DND-41 (cell line): ENCODE measurements around the gene GCFC2.

Experiments used
- ATAC-seq: fragments of 200-7000 bp; cut with Tn5 transposase; 3 replicates; pipeline ENCODE4 v1.9.1; 2021; ENCODE audit warnings: low read depth; ENCODE audit not compliant: insufficient read depth
- DNase-seq: peaks from one replicate; pipeline ENCODE4 v3.0.0-alpha.2; 2020
- H2AFZ ChIP-seq: 2 replicates; pipeline ENCODE4 v1.6.0; 2012; ENCODE audit warnings: low read depth, low read length
- H3K27ac ChIP-seq: 2 replicates; pipeline ENCODE4 v1.5.1; 2012; ENCODE audit warnings: low read length, inconsistent platforms
- H3K27me3 ChIP-seq: fragments of 200-600 bp; sonication (generic); 2 replicates; pipeline ENCODE4 v1.6.0; 2012; ENCODE audit warnings: low read length, mild to moderate bottlenecking, inconsistent platforms; ENCODE audit not compliant: insufficient read depth, poor library complexity
- H3K36me3 ChIP-seq: 2 replicates; pipeline ENCODE4 v1.5.1; 2012; ENCODE audit warnings: low read length, inconsistent platforms; ENCODE audit not compliant: insufficient read depth
- H3K4me1 ChIP-seq: 2 replicates; pipeline ENCODE4 v1.5.1; 2012; ENCODE audit warnings: mild to moderate bottlenecking, low read length; ENCODE audit not compliant: insufficient read depth
- H3K4me2 ChIP-seq: 2 replicates; pipeline ENCODE4 v1.6.0; 2012; ENCODE audit warnings: mild to moderate bottlenecking, moderate library complexity, low read length, inconsistent platforms; ENCODE audit not compliant: insufficient read depth
- H3K4me3 ChIP-seq, 2 experiments: fragments of 200-600 bp in 1 of 2; shearing (Covaris generic) in 1 of 2; 2 replicates each; pipeline ENCODE4 v1.5.1; 2012 to 2016; ENCODE audit warnings: inconsistent platforms in 2 of 2, low read length in 2 of 2, mild to moderate bottlenecking in 2 of 2, low read depth in 1 of 2, moderate library complexity in 1 of 2
- H3K79me2 ChIP-seq: 2 replicates; pipeline ENCODE4 v1.6.0; 2012; ENCODE audit warnings: low read length, inconsistent platforms; ENCODE audit not compliant: insufficient read depth
- H3K9ac ChIP-seq: 2 replicates; pipeline ENCODE4 v1.6.0; 2012; ENCODE audit warnings: low read depth, mild to moderate bottlenecking, inconsistent platforms, low read length, moderate library complexity
- H3K9me3 ChIP-seq: 2 replicates; pipeline ENCODE4 v1.5.1; 2012; ENCODE audit warnings: low read length, moderate library complexity, mild to moderate bottlenecking, inconsistent platforms; ENCODE audit not compliant: insufficient read depth, severe bottlenecking
- H4K20me1 ChIP-seq: 2 replicates; pipeline ENCODE4 v1.6.0; 2012; ENCODE audit warnings: low read length; ENCODE audit not compliant: insufficient read depth
- EZH2 ChIP-seq: IDR thresholded peaks from 3 replicates; pipeline ENCODE4 v1.6.1; 2012; ENCODE audit warnings: borderline replicate concordance, low read depth, mild to moderate bottlenecking, moderate library complexity, low read length, inconsistent platforms; ENCODE audit not compliant: severe bottlenecking
- TF ChIP-seq, protein P1 (sequence below): IDR thresholded peaks from 2 replicates; pipeline ENCODE4 v1.5.1; 2012; ENCODE audit warnings: borderline replicate concordance, low read length, moderate library complexity, mild to moderate bottlenecking; ENCODE audit not compliant: poor library complexity, severe bottlenecking; ENCODE audit errors: extremely low read depth

GCFC2 gene

DNA sequence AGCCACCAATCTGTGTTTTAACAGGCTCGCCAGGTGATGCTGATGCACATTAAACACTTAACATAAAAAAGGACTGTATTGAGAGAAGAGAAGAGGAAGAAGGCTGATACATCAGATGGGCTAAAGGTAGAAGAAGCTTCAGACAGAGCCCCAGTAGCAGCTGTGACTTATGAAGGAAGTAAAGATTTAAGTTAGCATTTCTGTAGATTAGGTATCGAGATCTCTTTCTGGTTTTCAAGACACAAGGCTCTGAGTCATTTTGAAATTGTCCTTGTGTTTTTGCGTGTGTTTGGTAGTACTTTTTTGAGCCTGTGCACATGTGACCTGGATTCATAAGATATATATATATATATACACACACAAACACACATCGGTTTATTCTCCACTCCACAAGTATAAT is 40.6 kb upstream of the GCFC2 start:
- no peaks in the 10 kb centered on the region for H4K20me1 ChIP-seq
- H3K36me3 ChIP-seq = no peaks in the 10 kb centered on the region
- no peak overlapping the region for H3K27ac ChIP-seq
- H3K4me3 ChIP-seq = no peak overlapping the region
- no peak overlapping the region for H2AFZ ChIP-seq
- H3K4me2 ChIP-seq = no peak overlapping the region
- H3K27me3 ChIP-seq = peaks cover 10% of the 10 kb centered on the region
- no peak for TF ChIP-seq EZH2
- TF ChIP-seq, protein P1, sequence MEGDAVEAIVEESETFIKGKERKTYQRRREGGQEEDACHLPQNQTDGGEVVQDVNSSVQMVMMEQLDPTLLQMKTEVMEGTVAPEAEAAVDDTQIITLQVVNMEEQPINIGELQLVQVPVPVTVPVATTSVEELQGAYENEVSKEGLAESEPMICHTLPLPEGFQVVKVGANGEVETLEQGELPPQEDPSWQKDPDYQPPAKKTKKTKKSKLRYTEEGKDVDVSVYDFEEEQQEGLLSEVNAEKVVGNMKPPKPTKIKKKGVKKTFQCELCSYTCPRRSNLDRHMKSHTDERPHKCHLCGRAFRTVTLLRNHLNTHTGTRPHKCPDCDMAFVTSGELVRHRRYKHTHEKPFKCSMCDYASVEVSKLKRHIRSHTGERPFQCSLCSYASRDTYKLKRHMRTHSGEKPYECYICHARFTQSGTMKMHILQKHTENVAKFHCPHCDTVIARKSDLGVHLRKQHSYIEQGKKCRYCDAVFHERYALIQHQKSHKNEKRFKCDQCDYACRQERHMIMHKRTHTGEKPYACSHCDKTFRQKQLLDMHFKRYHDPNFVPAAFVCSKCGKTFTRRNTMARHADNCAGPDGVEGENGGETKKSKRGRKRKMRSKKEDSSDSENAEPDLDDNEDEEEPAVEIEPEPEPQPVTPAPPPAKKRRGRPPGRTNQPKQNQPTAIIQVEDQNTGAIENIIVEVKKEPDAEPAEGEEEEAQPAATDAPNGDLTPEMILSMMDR = no peak
- ATAC-seq (no peak), DNase-seq (no peak)
- H3K4me1 ChIP-seq = no peaks in the 10 kb centered on the region
- H3K9me3 ChIP-seq = no peaks in the 10 kb centered on the region
- no peak overlapping the region for H3K9ac ChIP-seq
- no peaks in the 10 kb centered on the region for H3K79me2 ChIP-seq

DNA sequence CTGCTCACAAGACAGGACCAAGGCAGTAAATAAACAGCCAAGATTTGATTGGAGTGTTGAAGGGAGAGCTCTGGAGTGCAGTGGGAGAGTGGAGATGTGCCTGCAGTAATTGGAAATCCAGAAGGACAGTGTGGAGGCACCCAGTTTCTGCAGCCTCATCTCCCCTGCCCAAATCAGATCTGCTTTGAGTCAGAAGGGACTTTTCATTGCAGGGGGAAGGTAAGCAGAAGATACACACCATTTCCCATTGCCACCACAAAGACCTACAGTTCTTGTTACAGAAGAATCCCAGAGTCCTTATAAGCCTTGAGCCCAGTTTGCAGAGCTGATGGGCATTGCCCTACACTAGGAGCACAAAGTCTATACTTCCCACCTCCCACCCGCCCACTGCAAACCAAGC is 27.2 kb upstream of the GCFC2 start:
- H3K79me2 ChIP-seq = no peaks in the 10 kb centered on the region
- DNase-seq (no peak), ATAC-seq (no peak)
- TF ChIP-seq, protein P1 = no peak
- no peak for TF ChIP-seq EZH2
- no peak overlapping the region for H3K27ac ChIP-seq
- H3K4me1 ChIP-seq = no peaks in the 10 kb centered on the region
- H2AFZ ChIP-seq = no peak overlapping the region
- H3K27me3 ChIP-seq = peaks cover 7% of the 10 kb centered on the region
- H3K4me3 ChIP-seq = no peak overlapping the region
- H3K4me2 ChIP-seq = no peak overlapping the region
- H4K20me1 ChIP-seq = no peaks in the 10 kb centered on the region
- no peaks in the 10 kb centered on the region for H3K9me3 ChIP-seq
- no peaks in the 10 kb centered on the region for H3K36me3 ChIP-seq
- no peak overlapping the region for H3K9ac ChIP-seq

DNA sequence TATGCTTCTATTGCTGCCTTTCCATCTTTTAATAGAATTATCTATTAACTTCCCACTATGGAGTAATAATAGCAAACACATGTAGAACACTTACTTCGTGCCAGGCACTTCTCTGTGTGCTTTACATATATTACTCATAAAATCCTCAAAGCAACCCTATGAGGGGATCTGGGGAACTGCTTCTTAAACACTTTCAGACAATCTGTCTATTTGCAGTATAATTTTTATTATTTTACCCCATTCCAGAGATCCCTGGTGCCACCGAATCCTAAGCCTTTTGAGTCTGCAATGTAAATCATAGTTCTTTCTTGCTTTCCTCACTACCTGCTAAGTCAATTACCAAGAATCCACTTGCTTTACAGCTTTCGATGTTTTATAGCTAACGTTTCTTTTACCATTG is 25.6 kb upstream of the GCFC2 start:
- H3K79me2 ChIP-seq = no peaks in the 10 kb centered on the region
- no peak overlapping the region for H3K4me3 ChIP-seq
- H3K9ac ChIP-seq = no peak overlapping the region
- TF ChIP-seq, protein P1 = no peak
- no peak for TF ChIP-seq EZH2
- no peaks in the 10 kb centered on the region for H4K20me1 ChIP-seq
- no peak for ATAC-seq
- H3K27me3 ChIP-seq = peaks cover 12% of the 10 kb centered on the region
- H3K9me3 ChIP-seq = no peaks in the 10 kb centered on the region
- no peak overlapping the region for H2AFZ ChIP-seq
- H3K4me2 ChIP-seq = no peak overlapping the region
- no peak for DNase-seq
- H3K36me3 ChIP-seq = no peaks in the 10 kb centered on the region
- no peaks in the 10 kb centered on the region for H3K4me1 ChIP-seq
- no peak overlapping the region for H3K27ac ChIP-seq

DNA sequence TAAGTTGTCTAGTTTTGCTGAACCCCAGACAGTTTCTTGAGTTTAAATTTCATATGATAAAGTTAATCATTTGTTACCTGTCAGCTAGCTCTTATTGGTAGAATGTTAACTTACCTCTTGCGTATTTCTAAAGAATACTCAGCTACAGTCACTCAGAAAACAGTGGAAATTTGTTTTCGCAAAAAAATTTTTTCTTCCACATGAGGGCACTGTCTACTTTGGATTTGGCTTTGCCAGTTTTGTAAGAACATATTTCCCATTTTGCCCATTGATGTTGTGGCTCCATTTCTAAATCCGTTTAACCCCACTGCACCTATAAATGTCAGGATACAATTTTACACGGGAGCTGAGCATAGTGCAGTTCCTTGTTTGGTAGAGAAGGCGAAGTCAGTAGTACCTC is 19.1 kb upstream of the GCFC2 start:
- TF ChIP-seq EZH2 = no peak
- TF ChIP-seq, protein P1 = peak; percentile 42
- H3K4me1 ChIP-seq = no peaks in the 10 kb centered on the region
- peaks cover 16% of the 10 kb centered on the region for H3K27me3 ChIP-seq
- H3K4me3 ChIP-seq = no peak overlapping the region
- no peaks in the 10 kb centered on the region for H3K36me3 ChIP-seq
- H3K9ac ChIP-seq = no peak overlapping the region
- H3K79me2 ChIP-seq = no peaks in the 10 kb centered on the region
- H3K4me2 ChIP-seq = no peak overlapping the region
- no peak overlapping the region for H3K27ac ChIP-seq
- H2AFZ ChIP-seq = no peak overlapping the region
- no peaks in the 10 kb centered on the region for H3K9me3 ChIP-seq
- no peaks in the 10 kb centered on the region for H4K20me1 ChIP-seq
- ATAC-seq (no peak), DNase-seq (no peak)
